ENCODE measurements around the gene DACT1.
"Not testable (repeated sequence)": the region's sequence is repeated elsewhere in the genome, so short reads cannot be mapped to it uniquely, and the experiment has no call there.

The DACT1 gene

GRCh38 chr14:58637391-58638230 is at the start of gene DACT1:
Gene DACT1, plus strand, starts transcription at chr14:58637962. Its CDS starts 241 bp downstream, at chr14:58638203.
- peak; percentile 66 for DNase-seq (ENCODE audit: low spot score)

GRCh38 chr14:58588321-58588720 is 49.4 kb upstream of the DACT1 start:
- DNase-seq (ENCODE audit: low spot score): not testable (repeated sequence)

GRCh38 chr14:58593977-58594376 is 43.8 kb upstream of the DACT1 start:
- DNase-seq (ENCODE audit: low spot score): no peak

- no peak for DNase-seq (ENCODE audit: low spot score)
Observed at GRCh38 chr14:58597041-58597440, 40.7 kb upstream of the DACT1 start.

GRCh38 chr14:58598028-58598803 is 39.5 kb upstream of the DACT1 start:
- DNase-seq (ENCODE audit: low spot score): peak; percentile 43

GRCh38 chr14:58598804-58599525 is 38.8 kb upstream of the DACT1 start:
- DNase-seq (ENCODE audit: low spot score): peak; percentile 11

- DNase-seq (ENCODE audit: low spot score): no peak
Observed at GRCh38 chr14:58599707-58600106, 38.1 kb upstream of the DACT1 start.

- no peak for DNase-seq (ENCODE audit: low spot score)
Observed at GRCh38 chr14:58605465-58605864, 32.3 kb upstream of the DACT1 start.

GRCh38 chr14:58607131-58607951 is 30.4 kb upstream of the DACT1 start:
- DNase-seq (ENCODE audit: low spot score): no peak

GRCh38 chr14:58607952-58608317 is 29.8 kb upstream of the DACT1 start:
- no peak for DNase-seq (ENCODE audit: low spot score)

GRCh38 chr14:58617619-58618018 is 20.1 kb upstream of the DACT1 start:
- DNase-seq (ENCODE audit: low spot score): no peak

GRCh38 chr14:58620011-58620410 is 17.8 kb upstream of the DACT1 start:
- no peak for DNase-seq (ENCODE audit: low spot score)

- DNase-seq (ENCODE audit: low spot score): no peak
Observed at GRCh38 chr14:58625438-58625837, 12.3 kb upstream of the DACT1 start.

- DNase-seq (ENCODE audit: low spot score): no peak
Observed at GRCh38 chr14:58626431-58626831, 11.3 kb upstream of the DACT1 start.

GRCh38 chr14:58628406-58628805 is 9.4 kb upstream of the DACT1 start:
- no peak for DNase-seq (ENCODE audit: low spot score)

- no peak for DNase-seq (ENCODE audit: low spot score)
Observed at GRCh38 chr14:58629281-58629680, 8.5 kb upstream of the DACT1 start.

- no peak for DNase-seq (ENCODE audit: low spot score)
Observed at GRCh38 chr14:58631732-58632131, 6.0 kb upstream of the DACT1 start.

GRCh38 chr14:58633831-58634230 is 3.9 kb upstream of the DACT1 start:
- DNase-seq (ENCODE audit: low spot score): no peak

GRCh38 chr14:58634406-58635090 is 3.2 kb upstream of the DACT1 start:
- no peak for DNase-seq (ENCODE audit: low spot score)

GRCh38 chr14:58635091-58635830 is 2.5 kb upstream of the DACT1 start:
- no peak for DNase-seq (ENCODE audit: low spot score)
